ENCODE results near the gene PRRX2.

The PRRX2 gene

DNA sequence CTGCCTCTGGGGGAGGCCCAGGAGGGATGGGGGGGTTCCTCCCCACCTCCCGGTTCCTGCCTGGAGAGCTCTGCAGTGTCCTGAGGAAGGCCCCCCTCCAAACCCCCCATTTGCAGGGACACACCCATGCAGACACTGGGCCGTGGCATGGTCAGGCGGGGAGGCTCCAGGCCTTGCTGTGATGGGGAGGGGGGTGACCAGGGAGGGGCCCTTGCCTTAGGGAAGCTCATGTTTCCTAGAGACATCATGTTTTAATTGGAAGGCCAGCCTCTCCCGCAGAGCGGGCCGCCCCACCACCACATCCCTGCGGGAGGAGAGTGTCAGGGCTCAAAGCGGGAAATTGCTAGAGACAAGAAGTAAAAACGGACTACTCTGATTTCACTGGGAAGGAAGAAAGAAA lies 12.0 kb downstream of the PRRX2 start:
- DNase-seq (ENCODE audit: low read depth in 2 of 2) = no peak

DNA sequence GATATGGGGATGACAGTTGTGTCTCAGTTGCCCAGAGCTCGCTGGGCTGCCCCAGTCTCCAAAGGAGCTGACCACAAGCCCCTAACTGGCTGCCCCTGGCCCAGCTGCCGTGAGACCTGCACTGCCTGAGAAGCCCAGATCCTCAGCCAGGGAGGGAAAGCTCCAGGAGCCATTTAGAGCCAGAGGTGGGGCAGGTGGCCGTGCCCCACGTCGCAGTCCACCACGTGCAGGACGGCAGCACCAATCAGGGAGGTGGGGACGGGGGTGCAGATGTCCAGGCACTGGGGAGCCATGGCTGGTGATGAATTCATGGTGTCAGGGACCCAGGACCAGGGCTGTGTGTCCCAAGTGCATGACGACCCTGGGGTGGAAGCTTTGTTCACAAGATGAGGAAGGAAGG lies 13.4 kb downstream of the PRRX2 start:
- DNase-seq (ENCODE audit: low read depth in 2 of 2) = no peak

DNA sequence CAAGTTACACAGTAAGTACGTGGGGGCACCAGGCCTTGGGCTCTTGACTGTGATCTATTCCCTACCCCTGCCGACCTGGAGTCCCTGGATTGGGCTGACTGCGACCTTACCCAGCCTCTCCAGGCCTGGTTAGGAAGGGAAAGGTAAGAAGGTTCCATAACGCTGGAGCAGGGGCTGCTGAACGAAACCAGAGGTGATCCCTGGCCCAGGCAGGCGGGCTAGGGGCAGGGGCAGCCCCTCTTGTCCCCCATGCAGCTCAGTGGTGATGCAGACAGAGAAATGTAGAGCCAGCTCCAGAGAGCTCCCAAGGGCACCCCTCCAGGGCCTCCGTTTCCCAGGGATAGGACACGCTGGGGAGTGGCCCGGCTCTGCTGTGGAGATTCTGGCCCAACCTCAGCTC lies 14.1 kb downstream of the PRRX2 start:
- no peak for DNase-seq (ENCODE audit: low read depth in 2 of 2)

DNA sequence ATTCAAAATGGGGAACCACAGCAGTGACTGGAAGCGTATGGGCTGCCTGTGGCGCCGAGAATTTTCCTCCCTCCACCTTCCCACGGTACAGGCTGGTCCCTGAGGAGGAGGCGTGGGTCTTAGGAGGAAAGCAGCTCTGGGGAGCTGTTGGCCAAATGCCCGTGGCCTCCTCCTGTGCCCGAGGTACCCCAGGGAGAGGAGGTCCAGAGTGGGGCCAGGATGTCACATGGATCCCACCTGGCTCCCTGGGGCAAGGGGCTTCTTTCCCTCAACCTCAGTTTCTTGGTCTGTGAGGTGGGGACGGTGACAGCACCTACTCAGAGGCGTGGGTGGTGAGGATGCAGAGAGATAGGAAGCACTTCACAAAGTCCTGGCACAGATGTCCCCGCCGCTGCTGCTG lies 16.5 kb downstream of the PRRX2 start:
- DNase-seq (ENCODE audit: low read depth in 2 of 2) = no peak

DNA sequence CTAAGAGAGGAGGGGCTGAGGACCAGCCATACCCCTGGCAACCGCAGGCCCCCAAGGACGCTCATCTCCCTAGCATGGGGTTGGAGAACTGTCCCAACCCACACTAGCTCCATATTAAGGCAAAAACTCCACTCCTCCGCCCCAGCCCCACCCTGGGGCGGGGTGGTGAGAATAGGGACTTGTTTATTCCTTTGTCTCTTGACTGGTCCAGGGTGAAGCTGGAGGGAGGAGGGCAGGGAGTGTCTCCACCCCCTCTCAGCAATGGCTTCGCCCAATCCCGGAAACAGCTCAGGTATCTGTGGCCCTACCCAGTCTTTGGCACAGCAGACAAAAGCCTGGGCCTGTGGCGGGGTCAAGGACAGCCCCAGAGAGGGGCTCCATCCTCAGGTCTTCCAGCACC lies 16.9 kb downstream of the PRRX2 start:
- DNase-seq (ENCODE audit: low read depth in 2 of 2) = no peak

DNA sequence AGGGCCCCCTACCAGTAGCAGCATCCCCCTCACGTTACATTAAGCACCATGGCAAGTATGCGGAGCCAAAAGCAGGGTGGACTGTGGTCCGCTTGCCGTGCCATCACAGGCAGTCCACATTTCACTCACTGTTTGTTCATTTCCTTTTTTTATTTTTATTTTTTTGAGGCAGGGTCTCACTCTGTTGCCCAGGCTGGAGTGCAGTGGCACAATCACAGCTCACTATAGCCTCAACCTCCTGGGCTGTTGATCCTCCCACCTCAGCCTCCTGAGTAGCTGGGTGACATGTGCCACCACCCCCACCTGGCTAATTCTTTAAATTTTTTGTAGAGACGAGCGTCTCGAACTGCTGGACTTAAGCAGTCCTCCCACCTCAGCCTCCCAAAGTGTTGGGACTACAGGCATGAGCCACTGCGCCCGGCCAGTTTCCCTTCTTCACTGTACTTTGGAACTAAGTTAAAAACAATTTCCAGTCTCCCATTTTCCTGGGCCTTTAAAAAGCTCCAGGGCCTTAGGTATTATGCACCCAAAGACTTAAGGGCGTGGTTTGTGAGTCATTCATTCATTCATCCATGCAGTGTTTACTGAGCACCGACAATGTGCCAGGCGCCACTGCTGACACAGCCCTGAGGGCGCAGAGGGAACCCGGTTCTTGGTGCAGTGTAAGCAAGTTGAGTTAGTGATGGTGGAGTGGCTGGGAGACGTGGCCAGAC lies 19.9 kb downstream of the PRRX2 start:
- no peak for DNase-seq (ENCODE audit: low read depth in 2 of 2)

DNA sequence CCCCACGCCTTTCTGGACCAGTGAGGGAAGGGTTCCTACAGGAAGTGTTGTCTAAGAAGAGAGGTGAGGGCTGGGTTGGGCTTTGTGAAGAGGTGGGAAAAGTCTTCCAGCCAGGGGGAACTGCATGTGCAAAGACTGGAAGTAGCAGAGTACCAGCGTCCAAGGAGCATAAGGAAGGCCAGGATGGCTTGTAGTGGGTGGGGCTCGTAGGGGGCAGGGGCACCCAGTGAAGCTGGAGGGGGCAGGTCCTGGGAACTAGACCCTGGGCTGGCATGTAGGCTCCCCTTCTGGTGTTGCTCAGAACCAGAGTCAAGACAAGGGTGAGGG lies 20.4 kb downstream of the PRRX2 start:
- no peak for DNase-seq (ENCODE audit: low read depth in 2 of 2)

DNA sequence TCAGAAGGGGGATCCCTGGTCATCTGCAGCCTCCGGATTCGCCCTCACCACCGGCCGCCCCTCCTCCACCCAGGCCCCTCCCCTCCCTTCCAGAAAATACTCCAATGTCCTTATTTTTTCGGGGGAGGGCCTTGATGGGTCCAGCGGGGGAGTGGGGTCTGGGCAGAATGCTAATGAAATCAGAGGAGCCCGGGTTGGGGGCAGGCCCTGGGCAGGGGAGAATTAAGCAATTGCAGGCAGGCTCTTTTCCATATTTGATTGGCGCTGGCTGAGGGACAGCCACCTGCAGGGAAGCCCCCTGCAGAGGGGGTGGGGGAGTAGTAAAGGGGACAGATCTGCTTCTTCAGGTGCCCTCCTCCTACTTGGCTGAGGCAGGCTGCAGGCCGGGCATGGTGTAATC lies 21.3 kb downstream of the PRRX2 start:
- DNase-seq (ENCODE audit: low read depth in 2 of 2) = no peak

DNA sequence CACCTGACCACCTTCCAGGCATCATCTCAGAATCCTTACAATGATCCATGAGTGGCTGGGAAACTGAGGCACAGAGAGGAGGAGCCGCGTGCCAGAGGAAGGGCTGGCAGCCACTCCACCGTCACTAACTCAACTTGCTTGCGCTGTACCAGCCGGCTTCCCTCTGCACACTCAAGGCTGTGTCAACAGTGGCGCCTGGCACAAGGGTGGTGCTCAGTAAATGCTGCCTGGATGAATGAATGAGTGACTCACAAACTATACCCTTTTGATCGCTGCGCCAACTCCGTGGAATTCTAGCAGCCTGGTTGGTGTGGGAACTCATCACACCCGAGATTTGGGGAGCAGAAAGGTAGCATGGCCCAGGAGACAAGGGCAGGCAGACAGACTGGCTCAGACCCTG lies 21.9 kb downstream of the PRRX2 start:
- DNase-seq (ENCODE audit: low read depth in 2 of 2) = no peak

DNA sequence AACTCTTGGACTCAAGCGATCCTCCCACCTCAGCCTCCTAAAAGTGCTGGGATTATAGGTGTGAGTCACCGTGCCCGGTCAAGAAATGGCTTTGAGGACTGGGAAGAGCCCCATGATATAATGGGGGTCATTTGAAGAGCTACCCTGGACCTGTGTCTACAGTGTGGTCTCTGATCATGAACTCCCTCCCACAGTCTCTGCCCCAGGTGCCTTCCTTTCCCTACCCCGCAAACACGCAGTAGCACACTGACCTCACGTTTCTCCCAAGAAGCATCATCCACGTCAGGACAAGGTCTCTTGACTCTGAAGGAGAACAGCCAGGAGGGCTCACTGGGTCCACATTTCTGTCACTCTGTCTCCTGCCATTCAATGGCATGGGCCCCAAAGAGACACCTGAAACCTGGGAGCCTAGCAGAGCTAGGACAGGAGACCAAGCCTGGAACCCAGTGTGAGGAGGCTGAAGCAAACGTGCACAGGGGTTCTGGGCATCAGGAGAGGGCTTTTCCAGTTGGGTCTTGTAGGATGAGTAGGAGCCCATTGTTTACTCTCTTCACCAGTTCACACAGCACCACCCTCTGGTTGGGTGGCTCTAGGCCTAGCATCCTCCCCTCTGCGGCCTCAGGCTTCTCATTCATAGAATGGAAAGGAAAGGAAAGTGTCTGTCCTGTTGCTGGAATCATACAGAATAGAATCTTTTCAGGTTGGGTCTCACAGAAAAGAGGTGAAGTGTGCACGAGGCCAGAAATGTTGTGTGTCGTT lies 23.0 kb downstream of the PRRX2 start:
- no peak for DNase-seq (ENCODE audit: low read depth in 2 of 2)

DNA sequence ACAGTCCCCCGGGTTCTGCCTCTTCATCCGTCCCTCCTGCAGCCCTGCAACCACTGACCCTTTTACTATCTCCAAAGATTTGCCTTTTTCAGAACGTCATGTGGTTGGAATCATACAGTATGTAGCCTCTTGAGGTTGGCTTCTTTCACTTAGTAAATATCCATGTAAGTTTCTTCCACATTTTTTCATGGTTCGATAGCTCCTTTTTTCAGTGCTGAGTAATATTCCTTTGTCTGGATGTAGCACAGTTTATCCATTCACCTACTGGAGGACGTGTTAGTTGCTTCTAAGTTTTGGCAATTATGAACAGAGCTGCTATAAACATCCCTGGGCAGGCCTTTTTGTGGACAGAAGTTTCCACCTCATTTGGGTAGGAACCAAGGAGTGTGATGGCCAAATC lies 27.1 kb downstream of the PRRX2 start:
- DNase-seq (ENCODE audit: low read depth in 2 of 2) = no peak

DNA sequence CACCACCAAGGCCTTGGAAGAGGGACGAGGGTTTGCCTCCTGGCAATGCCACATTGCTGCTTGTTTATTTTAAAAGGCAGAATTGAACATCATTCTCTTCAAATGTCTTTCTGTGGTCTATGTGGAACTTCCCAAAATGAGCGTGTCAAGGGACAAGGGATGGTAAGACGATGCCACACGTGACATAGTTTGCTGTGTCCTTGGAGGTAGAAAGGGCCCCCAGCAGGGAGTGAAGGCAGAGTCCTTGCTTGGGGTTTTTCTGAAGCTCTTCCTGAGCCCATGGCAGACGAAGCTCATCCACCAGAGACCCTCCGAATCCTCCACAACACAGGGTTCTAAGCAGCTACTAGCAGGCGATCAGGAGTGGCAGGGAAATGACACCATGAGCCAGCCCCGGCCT lies 28.3 kb downstream of the PRRX2 start:
- DNase-seq (ENCODE audit: low read depth in 2 of 2) = no peak

DNA sequence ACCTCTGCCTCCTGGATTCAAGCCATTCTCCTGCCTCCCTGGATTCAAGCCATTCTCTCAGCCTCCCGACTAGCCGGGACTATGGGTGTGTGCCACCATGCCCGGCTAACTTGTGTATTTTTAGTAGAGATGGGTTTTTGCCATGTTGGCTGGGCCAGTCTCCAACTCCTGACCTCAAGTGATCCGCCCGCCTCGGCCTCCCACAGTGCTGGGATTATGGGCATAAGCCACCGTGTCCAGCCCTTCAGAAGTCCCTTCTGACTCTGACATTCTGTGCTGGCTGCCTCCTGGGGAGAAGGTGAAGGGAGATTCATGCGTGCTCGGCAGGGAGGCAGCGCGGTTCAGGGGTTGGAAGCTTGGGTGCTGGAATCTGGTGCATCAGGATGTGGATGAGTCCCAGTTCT lies 28.8 kb downstream of the PRRX2 start:
- no peak for DNase-seq (ENCODE audit: low read depth in 2 of 2)

DNA sequence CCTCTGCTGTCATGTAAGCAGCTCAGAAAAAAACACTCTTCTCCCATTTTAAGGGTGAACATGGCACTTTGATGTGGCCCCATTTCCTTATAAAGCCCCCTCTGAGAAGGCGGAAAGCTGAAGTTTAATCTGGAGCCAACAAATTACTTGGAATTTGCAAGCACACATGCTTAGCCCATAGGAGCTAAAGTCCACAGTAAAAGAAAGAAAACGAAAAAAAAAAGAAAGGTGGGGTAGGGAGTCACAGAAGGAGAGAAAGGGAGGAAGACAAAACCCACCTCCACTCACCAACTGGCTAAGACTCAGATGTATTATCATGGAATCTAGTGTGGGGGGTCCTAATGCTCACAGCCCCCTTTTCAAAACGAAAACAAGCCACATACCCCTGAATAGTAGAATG lies 30.4 kb downstream of the PRRX2 start:
- no peak for DNase-seq (ENCODE audit: low read depth in 2 of 2)

DNA sequence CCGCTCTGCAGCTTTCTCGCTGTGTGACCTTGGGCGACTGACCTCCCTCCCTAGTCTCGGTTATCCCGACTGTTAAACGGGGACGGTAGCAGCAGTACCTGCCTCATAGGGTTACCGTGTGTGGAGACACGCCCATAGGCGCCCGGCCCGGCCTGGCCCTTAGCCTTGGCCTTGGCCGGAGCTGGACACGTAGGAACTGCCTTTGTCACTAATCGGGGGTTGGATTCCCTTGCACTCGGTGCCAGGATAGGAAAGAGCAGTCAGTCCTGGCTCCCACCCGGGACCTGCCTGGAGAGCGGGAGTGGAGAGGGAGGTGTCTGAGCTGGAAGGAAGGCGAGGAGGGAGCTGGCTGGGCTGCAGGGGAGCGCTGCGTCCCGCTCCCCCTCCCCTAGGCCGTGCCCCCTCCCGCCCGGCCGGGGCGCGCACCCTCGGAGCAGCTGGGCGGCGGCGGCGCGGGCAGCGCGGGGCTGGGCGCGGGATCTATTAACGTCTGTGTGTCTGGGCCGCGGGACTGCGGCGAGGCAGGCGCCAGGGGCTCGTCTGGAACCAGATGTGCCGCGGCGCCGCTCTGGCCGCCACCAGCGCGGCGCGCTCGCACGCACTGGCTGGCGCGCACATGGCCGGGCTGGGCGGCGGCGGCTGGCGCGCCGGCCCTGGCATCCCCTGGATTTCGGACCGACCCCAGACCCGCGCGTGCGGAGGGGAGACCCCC lies 31.7 kb downstream of the PRRX2 start:
- DNase-seq (ENCODE audit: low read depth in 2 of 2) = no peak

DNA sequence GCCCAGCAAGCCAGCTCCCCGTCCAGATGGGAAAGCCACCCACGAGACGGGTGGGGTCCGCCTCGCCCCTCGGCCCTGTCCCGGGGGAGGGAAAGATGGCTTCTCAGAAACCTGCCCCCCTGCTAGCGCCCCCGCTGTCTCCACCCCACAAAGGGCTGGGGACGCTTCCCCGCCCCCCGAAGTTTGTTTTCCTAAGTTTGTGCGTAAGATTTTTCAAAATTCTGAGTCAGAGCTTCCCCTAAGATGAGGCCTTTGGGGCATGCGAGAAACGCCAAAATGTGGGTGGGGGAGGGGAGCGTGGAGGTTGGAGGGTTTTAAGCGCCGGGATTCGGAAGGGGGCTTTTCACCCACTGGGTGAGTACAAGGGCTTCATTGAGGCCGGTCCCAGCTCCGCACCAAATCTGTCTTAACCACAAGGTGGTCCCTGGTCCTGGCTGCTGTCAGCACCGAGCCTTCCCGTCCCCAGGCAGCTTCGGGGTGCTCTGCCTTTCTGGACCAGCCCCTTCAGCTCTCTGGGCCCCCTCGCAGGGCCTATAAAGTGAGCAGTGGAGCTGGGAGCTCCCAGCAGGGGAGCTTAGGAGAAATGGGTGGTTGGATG lies 32.3 kb downstream of the PRRX2 start:
- peak; percentile 28 to 61 for DNase-seq (ENCODE audit: low read depth in 2 of 2)

DNA sequence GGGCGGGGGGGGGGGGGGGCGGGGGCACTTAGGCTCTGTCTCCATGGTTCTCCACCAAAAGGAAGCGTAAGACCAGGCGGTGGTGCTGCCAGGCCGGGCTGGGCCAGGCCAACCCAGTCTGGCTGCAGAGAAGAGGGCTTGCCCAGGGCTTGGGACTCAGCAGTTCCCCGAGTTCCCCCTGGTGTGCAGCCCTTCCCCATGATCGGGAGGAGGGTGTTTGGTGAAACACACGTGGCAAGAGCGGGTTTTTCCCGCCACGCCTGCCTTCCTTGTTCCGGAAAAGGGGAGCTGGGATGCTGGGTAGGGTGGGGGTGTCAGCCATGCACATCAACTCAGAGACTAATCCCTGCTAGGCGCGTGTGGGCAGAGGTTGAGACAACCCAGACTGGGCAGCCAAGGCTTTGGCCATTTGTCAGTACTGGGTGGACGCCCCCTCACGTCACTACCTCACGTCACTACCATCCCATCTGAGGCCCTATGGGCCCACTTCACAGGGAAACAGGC lies 32.9 kb downstream of the PRRX2 start:
- DNase-seq (ENCODE audit: low read depth in 2 of 2) = peak in 1 of 2 donors; percentile 11

DNA sequence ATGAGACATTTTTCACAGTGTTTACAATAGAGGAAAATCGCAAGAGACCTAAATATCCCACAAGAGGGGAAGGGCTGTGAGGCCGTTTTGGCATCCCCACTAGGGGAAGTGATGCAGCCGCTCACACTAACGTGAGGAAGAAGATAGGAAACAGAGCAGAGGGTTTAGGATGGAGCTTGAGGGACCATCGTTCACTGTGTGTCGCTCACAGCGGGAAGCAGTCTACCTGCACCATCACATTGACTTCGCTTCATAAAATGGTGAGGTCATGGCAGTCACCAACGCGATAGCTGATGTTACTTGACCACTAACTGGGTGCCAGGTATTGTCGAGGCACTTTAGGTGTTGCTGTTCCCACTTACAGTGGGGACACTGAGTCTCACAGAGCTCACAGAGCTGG lies 35.6 kb downstream of the PRRX2 start:
- DNase-seq (ENCODE audit: low read depth in 2 of 2) = no peak

DNA sequence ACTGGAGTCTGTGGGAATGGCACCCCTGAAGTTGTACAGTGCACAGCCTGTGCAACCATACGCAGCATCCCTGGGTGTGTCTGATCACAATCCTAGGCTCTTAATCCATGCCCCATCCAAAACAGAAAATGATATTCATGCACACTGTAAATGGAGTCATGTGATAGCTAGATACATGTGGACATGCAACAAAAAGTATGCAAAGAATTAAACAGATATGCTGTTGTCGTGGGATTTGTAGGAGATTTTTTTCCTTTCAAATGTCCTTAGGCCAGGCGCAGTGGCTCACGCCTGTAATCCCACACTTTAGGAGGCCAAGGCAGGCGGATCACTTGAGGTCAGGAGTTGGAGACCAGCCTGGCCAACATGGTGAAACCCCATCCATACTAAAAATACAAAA lies 36.1 kb downstream of the PRRX2 start:
- DNase-seq (ENCODE audit: low read depth in 2 of 2) = no peak

DNA sequence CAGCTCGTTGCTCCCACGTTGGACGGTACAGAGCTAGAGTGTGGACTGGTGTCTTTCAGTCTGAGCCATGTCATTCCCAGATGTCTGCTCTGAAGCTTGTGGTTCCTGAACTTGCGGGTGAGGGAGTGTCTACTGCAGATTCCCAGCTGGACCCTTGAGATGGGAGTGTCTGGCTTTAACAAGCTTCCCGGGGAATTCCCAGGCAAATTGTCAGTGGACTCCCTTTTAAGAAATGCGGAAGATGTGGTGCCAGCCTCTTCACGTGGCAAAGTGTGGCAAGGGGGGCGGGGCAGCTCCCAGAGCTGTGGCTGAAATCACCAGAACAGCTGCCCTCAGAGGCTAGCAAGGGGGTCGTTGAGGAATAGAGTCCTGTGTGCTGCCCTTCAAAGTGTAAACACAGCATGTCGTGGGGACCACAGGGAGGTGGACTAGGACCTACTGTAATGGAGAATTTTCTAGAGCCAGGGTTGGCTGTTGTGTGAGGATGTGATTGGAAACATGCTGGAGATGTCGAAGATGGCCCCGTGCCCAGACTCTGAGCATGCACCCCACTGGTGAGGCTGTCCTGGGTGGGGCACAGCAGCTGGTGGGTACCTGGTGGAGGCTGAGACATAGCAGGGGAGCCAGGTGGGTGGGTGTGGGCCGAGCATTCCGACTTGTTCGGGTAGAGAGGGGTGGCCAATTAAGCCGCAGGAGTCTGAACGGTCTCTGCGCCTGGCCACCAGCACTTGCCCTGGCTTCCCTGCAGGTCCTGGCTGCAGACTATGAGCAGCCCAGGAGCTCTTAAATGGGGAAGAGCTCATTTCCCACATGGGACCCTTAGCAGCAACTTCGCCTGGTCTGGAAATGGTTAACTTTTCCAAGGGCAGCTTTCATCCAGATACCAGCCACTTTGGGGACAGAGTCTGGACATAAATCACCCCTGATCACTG lies 37.4 kb downstream of the PRRX2 start:
- DNase-seq (ENCODE audit: low read depth in 2 of 2) = no peak

DNA sequence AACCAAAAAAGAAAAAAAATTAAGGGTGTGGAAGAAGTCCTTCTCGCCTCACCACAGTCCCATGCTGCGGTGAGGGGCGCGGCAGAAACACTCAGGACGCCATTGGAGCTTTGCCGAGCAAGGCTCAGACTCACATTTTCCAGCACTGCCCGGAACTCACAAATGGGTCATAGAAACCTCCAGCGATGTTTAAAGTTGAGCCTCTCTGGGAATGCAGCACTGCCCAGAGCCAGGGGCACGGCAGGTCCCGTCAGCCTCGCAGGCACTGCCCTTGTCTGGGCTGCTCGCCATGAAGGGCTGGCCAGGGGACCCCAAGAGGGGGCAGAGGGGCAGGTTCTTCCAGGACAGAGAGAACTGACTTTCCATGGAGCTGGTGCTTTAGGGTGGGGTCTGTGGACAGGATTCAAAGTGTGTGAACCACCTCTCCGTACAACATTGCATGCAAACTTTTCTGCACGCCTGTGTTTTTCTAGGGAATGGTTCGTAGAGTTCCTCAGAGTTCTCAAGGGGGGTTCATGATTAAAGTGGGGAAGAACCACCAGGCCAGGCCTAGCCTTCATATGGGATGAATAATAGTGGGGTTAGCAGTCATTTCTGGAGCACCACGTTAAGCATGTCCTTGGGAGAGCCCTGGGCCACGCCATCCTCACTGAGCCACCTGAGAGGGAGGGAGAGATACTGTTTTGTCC lies 38.4 kb downstream of the PRRX2 start:
- no peak for DNase-seq (ENCODE audit: low read depth in 2 of 2)
